Stimulated activated CD8-positive, alpha-beta memory T cell treated with anti-CD3 and anti-CD28 coated beads, Interleukin-12 subunit alpha, Interleukin-12 subunit beta, amount 100 ng/mL, for 24 hours (primary cell): Measurements from ENCODE around the gene GGACT.

Source experiments
- DNase-seq: peaks from one replicate; pipeline ENCODE4 v3.0.0-alpha.2; 2020; ENCODE audit errors: extremely low read depth

The GGACT gene

DNA sequence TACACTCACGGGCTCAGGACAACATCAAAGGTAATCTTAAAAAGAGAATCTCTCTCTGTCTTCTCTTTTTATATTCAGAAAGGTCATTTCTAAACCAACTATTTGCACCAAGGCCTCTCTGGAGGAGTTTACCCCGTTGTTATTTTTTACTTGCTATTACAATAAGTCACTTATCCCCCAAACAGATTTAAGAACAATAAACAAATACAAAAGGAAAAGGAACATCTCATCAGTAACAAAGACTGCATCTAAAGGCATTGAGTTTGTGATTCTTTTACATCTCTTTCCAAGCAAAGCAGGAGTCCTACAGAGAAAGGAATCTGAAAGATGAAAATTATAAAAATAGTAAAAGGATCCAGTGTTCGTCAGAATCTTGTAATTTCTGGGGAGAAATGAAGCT, 75.4 kb downstream of the GGACT start:
- DNase-seq, result no peak

GRCh38 chr13:100512422-100512821, 76.2 kb downstream of the GGACT start:
- no peak for DNase-seq

- no peak for DNase-seq
Observed at GRCh38 chr13:100511466-100511865, 77.1 kb downstream of the GGACT start.

- no peak for DNase-seq
Observed at GRCh38 chr13:100510208-100510957, 78.2 kb downstream of the GGACT start.

GRCh38 chr13:100508996-100509395, 79.6 kb downstream of the GGACT start:
- no peak for DNase-seq

DNA sequence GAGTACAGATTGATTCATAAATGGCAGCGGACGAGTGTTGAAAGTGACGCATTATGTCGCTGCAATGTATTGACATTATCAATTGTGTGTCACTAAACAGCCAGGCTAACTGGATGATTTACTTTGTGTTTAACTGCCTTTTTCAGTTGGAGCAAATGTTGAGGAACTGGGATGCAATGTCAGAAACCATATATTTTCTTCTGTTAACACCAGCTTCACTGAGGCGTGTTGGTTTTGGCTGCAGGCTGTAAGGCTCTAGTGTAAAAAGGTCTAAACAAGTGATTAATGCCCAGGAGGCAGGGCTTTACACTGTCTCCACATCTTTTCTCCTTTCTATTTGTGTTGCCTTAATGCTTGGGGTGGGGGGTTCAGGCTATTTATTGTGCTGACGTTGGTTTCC, 80.1 kb downstream of the GGACT start:
- no peak for DNase-seq

- DNase-seq, result no peak
Observed at GRCh38 chr13:100506600-100507422, 81.8 kb downstream of the GGACT start.

DNA sequence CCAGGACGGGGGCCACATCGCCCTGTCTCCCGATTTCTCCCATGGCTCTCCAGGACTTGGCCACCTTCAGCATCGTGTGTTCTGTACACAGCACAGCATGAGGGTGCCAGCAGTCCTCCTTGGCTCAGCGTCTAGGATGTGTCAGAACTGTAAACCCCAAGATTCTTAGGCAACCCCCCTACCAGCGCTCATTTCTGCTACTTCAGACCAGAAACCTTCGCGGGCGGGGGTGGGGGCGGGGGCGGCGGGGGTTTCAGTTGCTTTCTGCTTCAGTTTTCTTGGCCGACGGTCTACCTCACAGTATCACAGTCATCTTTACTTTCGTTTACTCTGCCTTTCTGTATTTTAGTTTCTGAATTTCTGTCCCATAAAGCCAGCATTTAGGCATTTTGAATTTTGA, 82.4 kb downstream of the GGACT start:
- no peak for DNase-seq

- no peak for DNase-seq
Observed at GRCh38 chr13:100503622-100504021, 85.0 kb downstream of the GGACT start.

GRCh38 chr13:100502446-100502845, 86.1 kb downstream of the GGACT start:
- no peak for DNase-seq

GRCh38 chr13:100497389-100497788, 91.2 kb downstream of the GGACT start:
- DNase-seq, result no peak

- no peak for DNase-seq
Observed at GRCh38 chr13:100495455-100495854, 93.1 kb downstream of the GGACT start.

GRCh38 chr13:100493418-100493817, 95.2 kb downstream of the GGACT start:
- DNase-seq, result no peak

DNA sequence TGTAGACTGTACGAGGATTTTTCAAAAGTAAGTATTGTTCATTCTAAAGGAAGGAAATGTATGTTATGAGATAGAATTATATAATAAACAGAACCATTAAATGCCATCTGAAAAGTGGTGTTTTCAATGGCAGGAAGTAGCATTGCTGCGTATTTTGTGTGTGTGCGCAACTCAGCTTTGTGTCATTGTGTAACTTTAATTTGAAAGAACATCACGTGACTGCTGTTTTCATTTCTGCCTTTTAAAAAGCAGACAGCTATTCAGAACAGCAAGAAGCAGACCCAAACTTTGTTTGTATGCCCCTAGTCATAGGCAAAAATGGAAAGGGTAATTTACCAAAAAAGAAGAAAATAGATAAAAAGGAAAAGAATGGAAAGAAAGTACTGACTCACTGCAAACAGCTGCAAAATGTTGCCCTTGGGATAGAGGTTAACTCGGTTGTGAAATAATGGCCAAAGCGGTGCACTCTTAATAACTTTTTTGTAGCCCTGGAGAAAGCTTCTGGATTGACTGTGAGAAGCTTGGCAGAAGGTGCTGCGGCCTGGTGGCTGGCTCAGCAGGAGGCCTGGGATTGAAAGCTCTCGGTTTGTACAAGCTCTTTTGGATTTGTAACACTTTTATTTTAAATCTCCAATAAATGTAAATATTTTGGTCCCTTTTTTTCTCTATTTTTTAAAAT, 97.3 kb downstream of the GGACT start:
- no peak for DNase-seq

DNA sequence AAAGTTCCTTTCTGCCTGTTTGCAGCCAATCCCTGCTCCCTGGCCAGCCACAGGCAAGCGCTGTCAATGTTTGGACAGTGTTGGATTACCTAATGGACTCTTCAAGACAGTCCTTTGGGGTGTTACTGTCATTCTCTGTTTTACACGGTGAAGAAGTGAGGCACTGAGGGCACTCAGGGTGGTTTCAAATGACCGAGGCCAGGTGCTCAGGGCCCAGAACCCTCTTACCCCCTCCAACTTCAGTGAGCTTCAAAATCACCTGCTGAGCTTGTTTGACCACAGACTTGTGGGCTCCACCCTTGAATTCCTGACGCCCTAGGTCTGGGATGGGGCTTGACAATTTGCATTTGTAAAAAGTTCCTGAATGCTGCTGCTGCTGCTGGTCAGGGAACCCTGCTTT, 97.9 kb downstream of the GGACT start:
- DNase-seq, result no peak

DNA sequence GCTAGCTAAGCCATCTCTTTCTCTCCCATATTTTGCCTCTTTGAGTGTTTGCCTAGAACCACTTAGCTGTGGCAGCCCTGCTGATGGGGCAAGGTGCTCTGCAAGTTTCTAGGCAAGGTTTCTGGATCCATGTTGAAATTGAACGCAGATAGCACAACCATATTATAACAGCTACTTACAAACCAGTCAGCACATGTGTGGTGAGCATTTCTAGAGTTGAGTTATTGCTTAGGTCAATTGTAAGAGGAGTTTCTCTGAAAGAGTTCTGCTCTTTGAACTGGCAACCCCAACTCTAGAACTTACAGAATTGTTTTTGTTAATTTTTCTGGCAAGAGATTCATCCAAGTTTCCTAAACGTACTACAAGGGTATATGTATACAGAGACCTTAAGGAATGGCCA, 103.3 kb downstream of the GGACT start:
- no peak for DNase-seq

DNA sequence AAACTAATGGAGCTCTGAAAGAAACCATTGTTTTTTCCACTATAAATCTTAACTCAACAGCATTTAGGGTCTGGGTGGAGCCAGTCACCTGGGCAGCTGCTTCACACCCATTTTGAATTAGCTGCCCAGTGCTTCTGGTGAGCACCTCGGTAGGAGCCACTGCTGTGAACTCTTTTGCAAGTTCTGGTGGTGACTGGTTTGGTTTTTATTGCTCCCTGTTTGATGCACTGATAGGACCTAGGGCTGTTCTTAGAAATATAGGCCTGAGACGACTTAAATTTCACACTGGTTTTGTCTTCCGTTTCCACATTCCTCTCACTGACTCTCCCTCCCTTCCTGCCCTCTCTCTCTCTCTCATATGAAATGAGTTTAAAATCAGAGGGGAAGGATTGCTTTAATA, 103.9 kb downstream of the GGACT start:
- no peak for DNase-seq

GRCh38 chr13:100483841-100484381, 104.7 kb downstream of the GGACT start:
- DNase-seq, result no peak

DNA sequence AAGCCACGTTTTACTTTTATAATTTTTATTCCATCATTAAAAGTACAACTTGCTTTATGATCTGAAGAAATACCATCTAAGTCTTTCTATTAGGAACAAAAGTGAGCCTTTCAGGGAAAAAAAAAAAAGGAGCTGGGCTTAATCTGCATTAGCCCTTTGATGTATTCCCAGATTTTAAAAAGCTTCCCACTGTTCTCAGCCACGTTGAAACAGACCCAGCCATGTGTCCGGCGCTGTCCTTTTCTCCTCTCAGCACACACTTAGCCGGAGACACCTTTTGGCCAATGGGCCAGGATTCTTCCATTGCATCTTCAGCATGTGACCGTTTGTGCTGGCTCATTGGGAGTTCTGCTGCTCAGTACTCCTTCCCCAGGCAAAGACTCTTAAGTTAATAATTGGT, 105.5 kb downstream of the GGACT start:
- DNase-seq, result no peak

GRCh38 chr13:100480676-100481075, 107.9 kb downstream of the GGACT start:
- no peak for DNase-seq
